ENCODE data around the gene TRIB2. TPM values are rescaled to one million over a fixed set of nuclear protein-coding genes. Genes with fewer than 3 reads are reported as not detected.

The TRIB2 gene
- total and polyA plus RNA-seq, 2 donors from 2014 or later, result 29.6 to 69.2 TPM

DNA sequence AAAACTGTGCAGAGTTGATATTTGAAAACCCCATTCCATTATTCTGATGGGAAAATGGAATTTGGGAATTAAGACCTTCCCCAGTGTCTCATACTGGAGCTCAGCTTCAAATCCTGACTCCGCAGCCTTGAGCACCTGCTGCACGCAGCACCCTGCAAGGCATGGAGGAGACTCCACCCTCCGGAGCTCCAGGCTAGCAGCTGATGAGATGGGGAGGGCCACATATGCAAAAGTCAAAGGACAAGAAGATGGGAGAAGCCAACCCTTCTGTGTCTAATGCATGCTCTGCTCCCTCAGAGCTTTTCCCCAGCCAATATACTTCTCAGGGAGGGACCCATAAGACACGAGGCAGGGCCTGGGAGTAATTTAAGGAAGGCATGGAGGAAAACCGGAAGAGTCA lies 34.7 kb upstream of the TRIB2 start:
- intact Hi-C loops (cut with DNase I), result no loop called here
- no peak for FAIRE-seq

DNA sequence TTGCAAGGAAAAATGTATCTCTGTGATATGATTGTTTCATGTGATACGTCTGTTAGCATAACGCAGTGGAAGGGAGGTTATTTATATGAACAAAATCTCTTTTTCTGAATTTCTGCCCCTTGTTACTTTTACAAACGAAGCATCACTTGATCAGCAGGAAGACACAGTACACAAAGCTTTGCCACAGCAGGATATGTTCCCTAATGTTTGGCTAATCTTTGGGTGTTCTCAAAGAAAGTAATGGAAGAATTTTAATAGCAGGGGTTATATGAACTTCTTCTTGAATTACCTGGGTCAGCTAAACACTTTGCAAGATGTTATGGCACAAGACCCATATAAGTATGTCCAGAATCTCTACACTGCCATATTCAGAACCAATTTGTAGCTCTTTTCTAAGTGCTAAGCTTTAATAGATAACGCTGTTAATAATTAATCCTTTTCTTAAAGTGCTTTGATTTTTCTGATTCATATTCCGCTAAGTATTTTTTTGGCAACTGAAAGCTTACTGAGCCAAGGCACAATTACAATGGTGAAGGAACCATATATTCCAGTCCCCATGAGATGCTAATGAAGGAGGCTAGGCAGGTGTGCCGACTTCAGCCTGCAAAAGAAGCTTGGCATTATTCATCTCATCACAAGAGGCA lies 33.2 kb upstream of the TRIB2 start:
- Histone ChIP-seq H3K27ac (ENCODE audit: low read depth in 2 of 2, low read length in 2 of 2) (no peak overlapping the region), H3K9me3 (ENCODE audit: control insufficient read depth in 2 of 3, insufficient read depth in 1 of 3, low read length in 3 of 3) (no peaks in the 10 kb centered on the region), H3K4me3 (ENCODE audit: low read length in 3 of 3) (no peak overlapping the region), H3K9ac (ENCODE audit: low read length in 3 of 3) (no peak overlapping the region), H3K4me1 (ENCODE audit: control insufficient read depth in 2 of 3, insufficient read depth in 2 of 3, low read depth in 1 of 3, low read length in 3 of 3) (peaks cover 3 to 7% (median 6%) of the 10 kb centered on the region in 3 donors), H3K27me3 (ENCODE audit: control insufficient read depth, insufficient read depth, low read length) (no peaks in the 10 kb centered on the region), H3K36me3 (ENCODE audit: control insufficient read depth in 2 of 3, insufficient read depth in 3 of 3, low read length in 3 of 3) (no peaks in the 10 kb centered on the region)
- TF ChIP-seq, protein P1, sequence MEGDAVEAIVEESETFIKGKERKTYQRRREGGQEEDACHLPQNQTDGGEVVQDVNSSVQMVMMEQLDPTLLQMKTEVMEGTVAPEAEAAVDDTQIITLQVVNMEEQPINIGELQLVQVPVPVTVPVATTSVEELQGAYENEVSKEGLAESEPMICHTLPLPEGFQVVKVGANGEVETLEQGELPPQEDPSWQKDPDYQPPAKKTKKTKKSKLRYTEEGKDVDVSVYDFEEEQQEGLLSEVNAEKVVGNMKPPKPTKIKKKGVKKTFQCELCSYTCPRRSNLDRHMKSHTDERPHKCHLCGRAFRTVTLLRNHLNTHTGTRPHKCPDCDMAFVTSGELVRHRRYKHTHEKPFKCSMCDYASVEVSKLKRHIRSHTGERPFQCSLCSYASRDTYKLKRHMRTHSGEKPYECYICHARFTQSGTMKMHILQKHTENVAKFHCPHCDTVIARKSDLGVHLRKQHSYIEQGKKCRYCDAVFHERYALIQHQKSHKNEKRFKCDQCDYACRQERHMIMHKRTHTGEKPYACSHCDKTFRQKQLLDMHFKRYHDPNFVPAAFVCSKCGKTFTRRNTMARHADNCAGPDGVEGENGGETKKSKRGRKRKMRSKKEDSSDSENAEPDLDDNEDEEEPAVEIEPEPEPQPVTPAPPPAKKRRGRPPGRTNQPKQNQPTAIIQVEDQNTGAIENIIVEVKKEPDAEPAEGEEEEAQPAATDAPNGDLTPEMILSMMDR (IDR thresholded peaks at IDR 0.05; ENCODE audit: borderline replicate concordance, extremely low read depth, insufficient read depth), result no peak
- no peak for DNase-seq
- intact Hi-C loops (cut with DNase I), result no loop called here
- FAIRE-seq, result no peak

More for the DNA sequence above, 34.7 kb upstream of the TRIB2 start:
- DNase-seq, result no peak
- H3K27me3 ChIP-seq (ENCODE audit: control insufficient read depth, insufficient read depth, low read length), result no peaks in the 10 kb centered on the region
- H3K4me1 ChIP-seq (ENCODE audit: control insufficient read depth in 2 of 3, insufficient read depth in 2 of 3, low read depth in 1 of 3, low read length in 3 of 3), result peaks cover 3 to 7% (median 6%) of the 10 kb centered on the region in 3 donors
- no peak overlapping the region for H3K9ac ChIP-seq (ENCODE audit: low read length in 3 of 3)
- TF ChIP-seq, protein P1 (IDR thresholded peaks at IDR 0.05; ENCODE audit: borderline replicate concordance, extremely low read depth, insufficient read depth), result no peak
- H3K27ac ChIP-seq (ENCODE audit: low read depth in 2 of 2, low read length in 2 of 2), result no peak overlapping the region
- H3K4me3 ChIP-seq (ENCODE audit: low read length in 3 of 3), result no peak overlapping the region
- no peaks in the 10 kb centered on the region for H3K9me3 ChIP-seq (ENCODE audit: control insufficient read depth in 2 of 3, insufficient read depth in 1 of 3, low read length in 3 of 3)
- no peaks in the 10 kb centered on the region for H3K36me3 ChIP-seq (ENCODE audit: control insufficient read depth in 2 of 3, insufficient read depth in 3 of 3, low read length in 3 of 3)

DNA sequence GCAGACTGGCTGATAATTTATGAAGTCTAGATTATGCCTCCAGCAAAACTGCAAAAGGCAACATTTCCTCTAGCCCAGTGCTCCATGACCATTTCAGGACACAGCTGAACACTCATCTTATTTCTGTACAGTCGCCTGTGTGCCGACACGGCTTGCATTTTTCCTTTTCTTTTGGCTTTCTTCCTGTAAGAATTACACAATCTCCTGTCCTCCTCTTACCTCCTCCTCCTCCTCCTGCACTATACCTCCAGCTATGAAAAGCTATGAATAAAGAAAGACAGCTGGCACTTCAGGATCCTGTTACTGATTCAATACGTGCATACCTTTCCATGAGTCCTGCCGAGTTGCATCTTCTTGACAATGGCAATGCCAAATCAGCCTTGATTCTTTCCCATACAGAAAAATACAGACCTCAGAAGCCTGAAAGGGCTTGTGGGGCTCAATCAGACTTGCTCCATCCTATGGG lies 32.2 kb upstream of the TRIB2 start:
- H3K27ac ChIP-seq (ENCODE audit: low read depth in 2 of 2, low read length in 2 of 2), result no peak overlapping the region
- H3K36me3 ChIP-seq (ENCODE audit: control insufficient read depth in 2 of 3, insufficient read depth in 3 of 3, low read length in 3 of 3), result no peaks in the 10 kb centered on the region
- no peak overlapping the region for H3K9ac ChIP-seq (ENCODE audit: low read length in 3 of 3)
- DNase-seq (peak in 2 of 5 donors; percentile 39 to 57), FAIRE-seq (no peak)
- intact Hi-C loops (cut with DNase I), result no loop called here
- H3K4me1 ChIP-seq (ENCODE audit: control insufficient read depth in 2 of 3, insufficient read depth in 2 of 3, low read depth in 1 of 3, low read length in 3 of 3), result peaks cover 3 to 7% (median 6%) of the 10 kb centered on the region in 3 donors
- H3K4me3 ChIP-seq (ENCODE audit: low read length in 3 of 3), result no peak overlapping the region
- H3K9me3 ChIP-seq (ENCODE audit: control insufficient read depth in 2 of 3, insufficient read depth in 1 of 3, low read length in 3 of 3), result no peaks in the 10 kb centered on the region
- TF ChIP-seq, protein P1 (IDR thresholded peaks at IDR 0.05; ENCODE audit: borderline replicate concordance, extremely low read depth, insufficient read depth), result no peak
- H3K27me3 ChIP-seq (ENCODE audit: control insufficient read depth, insufficient read depth, low read length), result no peaks in the 10 kb centered on the region
